Tibial nerve (tissue), 4 donors: ENCODE measurements around the gene EXOC3L2. TPM values are rescaled to one million over a fixed set of nuclear protein-coding genes. Genes with fewer than 3 reads are reported as not detected.

Source experiments
- DNase-seq, 2 donors: peaks; one replicate each; pipeline ENCODE4 v3.0.0-alpha.2; 2019; ENCODE audit warnings: low spot score in 2 of 2
- H3K27ac ChIP-seq, 4 donors: fragments of 200-600 bp; sonication (generic) in 3 of 4; one replicate each; pipeline ENCODE4 v1.5.1; 2017 to 2019; ENCODE audit warnings: mild to moderate bottlenecking in 1 of 4
- H3K27me3 ChIP-seq, 2 donors: fragments of 200-600 bp; sonication (generic) in 1 of 2; one replicate each; pipeline versions ENCODE4 v1.5.1 to v1.6.0; 2017 to 2019
- H3K36me3 ChIP-seq, 3 donors: fragments of 200-600 bp; sonication (generic); one replicate each; pipeline ENCODE4 v1.5.1; 2018 to 2019
- H3K4me1 ChIP-seq, 4 donors: fragments of 200-600 bp; sonication (generic) in 3 of 4; one replicate each; pipeline ENCODE4 v1.5.1; 2017 to 2019
- H3K4me3 ChIP-seq, 4 donors: fragments of 200-600 bp; sonication (generic) in 3 of 4; one replicate each; pipeline ENCODE4 v1.5.1; 2017 to 2019; ENCODE audit warnings: mild to moderate bottlenecking in 1 of 4, moderate library complexity in 1 of 4
- H3K9me3 ChIP-seq, 4 donors: fragments of 200-600 bp; sonication (generic) in 3 of 4; one replicate each; pipeline ENCODE4 v1.5.1; 2017 to 2019
- EP300 ChIP-seq, 2 donors: sonication (generic); formaldehyde crosslinking; IDR thresholded peaks; one replicate each; pipeline ENCODE4 v1.6.1; 2017; ENCODE audit warnings: antibody characterized with exemption in 2 of 2, mild to moderate bottlenecking in 1 of 2
- POLR2A ChIP-seq, 2 donors: fragments of 450-650 bp; IDR thresholded peaks; one replicate each; pipeline ENCODE4 v1.6.1; 2017; ENCODE audit warnings: antibody characterized with exemption in 2 of 2, mild to moderate bottlenecking in 2 of 2, moderate library complexity in 2 of 2
- WGBS, 2 donors: methylation state at CpG; one replicate each; pipeline ENCODE4 v1.1.5; 2018; 5-methylcytosine and 5-hydroxymethylcytosine counted together
- total RNA-seq, 4 donors: library from RNA; depleted of rRNA; stranded (reverse); fragments of >200 nt; gene quantifications; one replicate each; pipeline ENCODE4 v1.1.0, GENCODE V29; 2016
- TF ChIP-seq, protein P1 (sequence below), 5 experiments: fragments of 200-600 bp in 3 of 5; fragments of 450-650 bp in 2 of 5; sonication (generic) in 3 of 5; IDR thresholded peaks; one replicate each; pipeline ENCODE4 v1.5.1; 2016 to 2019; ENCODE audit warnings: antibody characterized with exemption in 5 of 5, mild to moderate bottlenecking in 3 of 5, moderate library complexity in 2 of 5

EXOC3L2 gene
- total RNA-seq, 4 donors from 2014 or later, result 0.63 to 3.7 (median 2.3) TPM

DNA sequence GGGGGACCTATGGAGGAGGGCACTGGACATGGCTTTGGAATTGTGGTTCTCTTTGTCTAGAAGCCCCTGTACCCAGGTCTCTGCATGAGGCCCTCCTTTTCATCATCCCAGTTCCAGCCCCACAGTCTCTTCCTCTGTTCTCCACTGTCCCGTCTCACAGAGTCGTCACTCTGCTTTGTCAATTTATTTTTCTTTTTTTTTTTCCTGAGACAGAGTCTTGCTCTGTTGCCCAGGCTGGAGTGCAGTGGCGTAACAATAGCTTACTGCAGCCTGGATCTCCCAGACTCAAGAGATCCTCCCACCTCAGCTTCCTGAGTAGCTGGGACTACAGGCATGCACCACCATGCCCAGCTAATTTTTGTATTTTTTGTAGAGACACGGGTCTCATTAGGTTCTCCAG, 619 bp upstream of the EXOC3L2 start:
- H3K36me3 ChIP-seq, result no peaks in the 10 kb centered on the region
- TF ChIP-seq, protein P1, sequence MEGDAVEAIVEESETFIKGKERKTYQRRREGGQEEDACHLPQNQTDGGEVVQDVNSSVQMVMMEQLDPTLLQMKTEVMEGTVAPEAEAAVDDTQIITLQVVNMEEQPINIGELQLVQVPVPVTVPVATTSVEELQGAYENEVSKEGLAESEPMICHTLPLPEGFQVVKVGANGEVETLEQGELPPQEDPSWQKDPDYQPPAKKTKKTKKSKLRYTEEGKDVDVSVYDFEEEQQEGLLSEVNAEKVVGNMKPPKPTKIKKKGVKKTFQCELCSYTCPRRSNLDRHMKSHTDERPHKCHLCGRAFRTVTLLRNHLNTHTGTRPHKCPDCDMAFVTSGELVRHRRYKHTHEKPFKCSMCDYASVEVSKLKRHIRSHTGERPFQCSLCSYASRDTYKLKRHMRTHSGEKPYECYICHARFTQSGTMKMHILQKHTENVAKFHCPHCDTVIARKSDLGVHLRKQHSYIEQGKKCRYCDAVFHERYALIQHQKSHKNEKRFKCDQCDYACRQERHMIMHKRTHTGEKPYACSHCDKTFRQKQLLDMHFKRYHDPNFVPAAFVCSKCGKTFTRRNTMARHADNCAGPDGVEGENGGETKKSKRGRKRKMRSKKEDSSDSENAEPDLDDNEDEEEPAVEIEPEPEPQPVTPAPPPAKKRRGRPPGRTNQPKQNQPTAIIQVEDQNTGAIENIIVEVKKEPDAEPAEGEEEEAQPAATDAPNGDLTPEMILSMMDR (IDR thresholded peaks at IDR 0.05), result no peak
- TF ChIP-seq POLR2A (IDR thresholded peaks at IDR 0.05) (no peak), EP300 (IDR thresholded peaks at IDR 0.05) (no peak)
- no peaks in the 10 kb centered on the region for H3K27me3 ChIP-seq
- H3K9me3 ChIP-seq, result no peaks in the 10 kb centered on the region
- DNase-seq, result no peak
- H3K4me3 ChIP-seq, result no peak overlapping the region
- 36 to 46% methylated on average over 4 of the region's 4 CpGs for WGBS, 2 donors
- H3K4me1 ChIP-seq, result peaks cover 0 to 22% (median 9%) of the 10 kb centered on the region in 4 donors
- no peak overlapping the region for H3K27ac ChIP-seq

DNA sequence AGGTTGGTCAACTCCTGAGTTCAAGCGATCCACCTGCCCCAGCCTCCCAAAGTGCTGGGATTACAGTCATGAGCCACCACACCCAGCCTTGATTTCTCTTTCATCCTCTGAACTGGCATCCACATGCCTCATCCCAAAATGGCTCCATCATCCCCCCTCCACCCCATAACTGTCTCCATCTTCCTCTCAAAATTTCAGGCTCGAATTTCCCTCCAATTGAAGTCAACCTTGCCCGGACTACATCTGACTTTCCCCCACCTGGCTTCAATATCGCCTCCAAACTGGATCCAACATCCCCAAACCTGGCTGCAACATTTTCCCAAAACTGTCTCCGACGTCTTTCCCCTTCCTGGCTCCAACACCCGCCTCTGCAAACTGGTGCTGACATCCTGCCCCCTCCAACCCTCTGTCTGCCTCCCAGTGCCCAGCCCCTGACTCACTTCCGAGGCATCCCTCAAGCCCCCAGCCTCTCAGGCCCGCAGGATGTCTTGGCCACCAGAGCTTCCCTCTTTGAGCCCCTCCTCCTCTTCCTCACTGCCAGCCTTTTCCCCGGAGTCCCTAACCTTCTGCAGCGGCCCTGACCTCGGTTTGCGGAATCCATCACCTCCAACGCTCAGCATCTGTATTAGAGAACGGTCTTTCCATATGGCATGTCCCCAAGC, 943 bp downstream of the EXOC3L2 start:
- no peak for DNase-seq
- Histone ChIP-seq H3K9me3 (no peaks in the 10 kb centered on the region), H3K27me3 (no peaks in the 10 kb centered on the region), H3K4me1 (peaks cover 0 to 13% (median 3%) of the 10 kb centered on the region in 4 donors), H3K36me3 (no peaks in the 10 kb centered on the region), H3K4me3 (no peak overlapping the region), H3K27ac (no peak overlapping the region)
- 55 to 56% methylated on average over 15 of the region's 15 CpGs for WGBS, 2 donors
- TF ChIP-seq EP300 (IDR thresholded peaks at IDR 0.05) (no peak), POLR2A (IDR thresholded peaks at IDR 0.05) (no peak)
- TF ChIP-seq, protein P1 (IDR thresholded peaks at IDR 0.05), result no peak

DNA sequence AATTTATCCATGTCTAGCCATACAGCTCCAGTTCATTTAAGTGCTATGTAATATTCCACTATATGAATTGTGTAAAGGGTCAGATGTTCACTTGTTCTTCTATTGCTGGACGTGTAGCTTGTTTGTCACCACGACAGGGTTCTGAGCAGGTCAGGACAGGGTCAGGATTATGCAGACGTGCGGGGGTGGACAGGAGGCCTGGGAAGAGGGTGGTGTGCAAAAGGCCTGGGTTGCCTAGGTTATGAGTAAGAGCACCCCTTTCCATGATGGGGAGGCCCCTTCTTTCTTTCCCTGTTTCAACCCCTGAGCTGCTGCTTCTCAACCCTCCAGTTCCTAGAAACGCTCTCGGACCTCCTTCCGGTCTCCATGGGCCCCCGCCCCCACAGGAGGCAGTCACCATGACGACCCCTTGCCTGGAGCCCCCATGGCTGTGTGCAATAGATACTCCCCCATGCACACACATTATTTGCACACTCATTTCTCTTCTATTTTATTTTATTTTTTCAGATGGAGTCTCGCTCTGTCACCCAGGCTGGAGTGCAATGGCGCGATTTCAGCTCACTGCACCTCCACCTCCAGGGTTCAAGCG, 2.0 kb downstream of the EXOC3L2 start:
- H3K27ac ChIP-seq, result no peak overlapping the region
- TF ChIP-seq EP300 (IDR thresholded peaks at IDR 0.05) (no peak), POLR2A (IDR thresholded peaks at IDR 0.05) (no peak)
- TF ChIP-seq, protein P1 (IDR thresholded peaks at IDR 0.05), result no peak
- no peaks in the 10 kb centered on the region for H3K27me3 ChIP-seq
- 70 to 73% methylated on average over 13 of the region's 13 CpGs for WGBS, 2 donors
- no peak overlapping the region for H3K4me3 ChIP-seq
- H3K36me3 ChIP-seq, result no peaks in the 10 kb centered on the region
- peaks cover 0 to 5% (median 0%) of the 10 kb centered on the region in 4 donors for H3K4me1 ChIP-seq
- no peak for DNase-seq
- no peaks in the 10 kb centered on the region for H3K9me3 ChIP-seq

DNA sequence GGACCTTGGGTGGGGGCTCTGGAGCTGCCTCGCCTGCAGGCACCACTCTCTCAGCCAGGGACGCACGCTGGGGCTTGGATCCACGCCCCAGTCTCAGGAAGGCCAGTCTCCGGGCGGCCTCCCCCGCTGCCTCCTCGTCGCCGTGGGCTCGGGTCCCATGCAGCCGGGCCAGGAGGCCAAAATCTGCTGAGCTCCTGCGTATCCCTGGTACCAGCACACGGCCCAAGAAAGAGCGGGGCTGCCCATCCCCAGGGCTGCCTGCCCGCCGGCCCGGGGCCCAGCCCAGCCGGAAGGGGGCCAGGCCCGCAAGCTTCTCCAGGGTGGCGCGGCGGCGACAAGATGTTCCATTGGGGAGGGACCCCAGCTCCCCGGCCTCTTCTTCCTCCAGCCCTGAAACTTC, 6.7 kb downstream of the EXOC3L2 start:
- TF ChIP-seq, protein P1 (IDR thresholded peaks at IDR 0.05), result no peak
- TF ChIP-seq POLR2A (IDR thresholded peaks at IDR 0.05) (no peak), EP300 (IDR thresholded peaks at IDR 0.05) (no peak)
- H3K4me1 ChIP-seq, result peaks cover 0 to 5% (median 0%) of the 10 kb centered on the region in 4 donors
- no peaks in the 10 kb centered on the region for H3K36me3 ChIP-seq
- H3K27me3 ChIP-seq, result peaks cover 0 to 24% of the 10 kb centered on the region in 2 donors
- H3K9me3 ChIP-seq, result no peaks in the 10 kb centered on the region
- no peak for DNase-seq
- 89 to 91% methylated on average over 24 to 25 of the region's 25 CpGs for WGBS, 2 donors
- H3K4me3 ChIP-seq, result no peak overlapping the region
- H3K27ac ChIP-seq, result no peak overlapping the region

DNA sequence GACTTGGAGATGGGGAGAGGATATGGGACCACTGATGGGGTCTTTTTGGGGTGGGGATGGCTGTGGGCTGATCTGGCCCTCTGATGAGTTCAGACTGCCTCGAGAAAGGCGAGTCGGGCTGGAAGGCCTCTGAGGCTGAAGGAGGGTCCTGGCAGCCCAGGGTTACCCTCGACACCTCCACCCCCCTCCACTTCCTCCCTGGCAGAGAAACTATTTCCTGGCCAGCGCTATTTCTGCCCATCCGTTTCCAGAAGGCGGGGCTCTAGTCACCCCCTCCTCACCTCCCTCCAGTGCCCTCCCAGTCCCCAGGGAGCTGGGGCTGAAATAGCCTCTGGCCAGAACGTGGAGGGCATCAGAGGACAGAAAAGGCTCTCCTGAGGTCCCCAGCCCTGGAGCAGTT, 9.7 kb downstream of the EXOC3L2 start:
- Histone ChIP-seq H3K27me3 (peaks cover 0 to 24% of the 10 kb centered on the region in 2 donors), H3K9me3 (no peaks in the 10 kb centered on the region), H3K27ac (no peak overlapping the region), H3K4me1 (peaks cover 0 to 5% (median 0%) of the 10 kb centered on the region in 4 donors), H3K4me3 (no peak overlapping the region), H3K36me3 (no peaks in the 10 kb centered on the region)
- TF ChIP-seq POLR2A (IDR thresholded peaks at IDR 0.05) (no peak), EP300 (IDR thresholded peaks at IDR 0.05) (no peak)
- TF ChIP-seq, protein P1 (IDR thresholded peaks at IDR 0.05), result no peak
- no peak for DNase-seq
- 23 to 24% methylated on average over 8 of the region's 8 CpGs for WGBS, 2 donors
